HCT116 (cell line): Measurements from ENCODE around the gene SND1. TPM values are rescaled to one million over a fixed set of nuclear protein-coding genes. Genes with fewer than 3 reads are reported as not detected.

Experiments
- ATAC-seq: fragments of 200-7000 bp; cut with Tn5 transposase; 2 replicates; pipeline ENCODE4 v1.9.1; 2020; ENCODE audit warnings: mild to moderate bottlenecking, moderate library complexity
- BruUV-seq: library from RNA; stranded (reverse); fragments of 400-500 nt; replicated peaks from 2 replicates; lab custom pipeline; 2021; lab: Mats Ljungman, UMichigan
- CTCF ChIA-PET: fragments of 300-600 bp; sonication (Branson Sonifier 250); formaldehyde crosslinking; loops from one replicate; lab custom pipeline; 2021; ENCODE audit warnings: antibody characterized with exemption; lab: Charles Lee
- POLR2A ChIA-PET: fragments of 300-600, 350-600 bp; sonication (Branson Sonifier 250); formaldehyde crosslinking; loops from one replicate; lab custom pipeline; 2021; ENCODE audit warnings: antibody characterized with exemption; lab: Charles Lee
- RAD21 ChIA-PET, 2 experiments: fragments of 300-600 bp; sonication (Branson Sonifier 250); formaldehyde crosslinking; loops; one replicate each; lab custom pipeline; 2023; ENCODE audit warnings: low total read pairs in 2 of 2; ENCODE audit not compliant: uncharacterized antibody in 2 of 2, unreplicated experiment in 2 of 2, low non-redundant PET in 1 of 2; lab: Charles Lee
- DNase-seq: peaks from one replicate; pipeline ENCODE4 v3.0.0-alpha.2; 2010; ENCODE audit warnings: low read depth, low spot score
- H2AFZ ChIP-seq: fragments of 200-600 bp; shearing (Covaris generic), sonication (generic); 2 replicates; pipeline ENCODE4 v1.6.1; 2017; ENCODE audit warnings: low read depth, mixed run types, mixed read lengths, antibody characterized with exemption, low read length; ENCODE audit not compliant: poor library complexity, severe bottlenecking
- H3K27ac ChIP-seq: 2 replicates; pipeline ENCODE4 v1.5.1; 2012; ENCODE audit warnings: low read depth, low read length
- H3K27me3 ChIP-seq: fragments of 200-600 bp; sonication (generic); 2 replicates; pipeline ENCODE4 v1.6.1; 2016; ENCODE audit warnings: mixed run types, low read length, mixed read lengths; ENCODE audit not compliant: insufficient read depth
- H3K36me3 ChIP-seq, 2 experiments: fragments of 200-500 bp in 1 of 2; fragments of 200-600 bp in 1 of 2; sonication (Bioruptor generic) in 1 of 2; sonication (generic) in 1 of 2; 2 replicates each; pipeline versions ENCODE4 v1.5.1 to v1.6.1; 2014 to 2016; ENCODE audit warnings: low read length in 2 of 2, inconsistent platforms in 1 of 2, mixed read lengths in 1 of 2, mixed run types in 1 of 2; ENCODE audit not compliant: insufficient read depth in 2 of 2, control insufficient read depth in 1 of 2
- H3K4me1 ChIP-seq, 2 experiments: fragments of 200-600 bp in 1 of 2; sonication (generic) in 1 of 2; 2 replicates each; pipeline versions ENCODE4 v1.5.1 to v1.6.1; 2012 to 2017; ENCODE audit warnings: low read length in 2 of 2, inconsistent platforms in 1 of 2, mild to moderate bottlenecking in 1 of 2, mixed read lengths in 1 of 2, mixed run types in 1 of 2, moderate library complexity in 1 of 2; ENCODE audit not compliant: insufficient read depth in 2 of 2, control insufficient read depth in 1 of 2
- H3K4me2 ChIP-seq: fragments of 200-600 bp; sonication (generic); 2 replicates; pipeline ENCODE4 v1.6.1; 2017; ENCODE audit warnings: mixed run types, low read length, mixed read lengths
- H3K4me3 ChIP-seq, 2 experiments: fragments of 200-600 bp in 1 of 2; sonication (generic) in 1 of 2; replicated peaks in 1 of 2; 2 replicates each; pipeline ENCODE4 v1.5.1; 2011 to 2016; ENCODE audit warnings: low read length in 2 of 2, control low read depth in 1 of 2, low read depth in 1 of 2, mild to moderate bottlenecking in 1 of 2, mixed read lengths in 1 of 2, mixed run types in 1 of 2
- H3K79me2 ChIP-seq: fragments of 200-600 bp; sonication (generic); 2 replicates; pipeline ENCODE4 v1.6.1; 2017; ENCODE audit warnings: mild to moderate bottlenecking, mixed run types, low read length, moderate library complexity, mixed read lengths; ENCODE audit not compliant: insufficient read depth
- H3K9ac ChIP-seq: fragments of 200-600 bp; sonication (generic); 2 replicates; pipeline ENCODE4 v1.6.1; 2016; ENCODE audit warnings: low read length, mixed read lengths
- H3K9me2 ChIP-seq: fragments of 200-600 bp; sonication (generic), shearing (Covaris generic); 2 replicates; pipeline ENCODE4 v1.6.1; 2017; ENCODE audit warnings: mixed run types, mild to moderate bottlenecking, moderate library complexity; ENCODE audit not compliant: insufficient read depth
- H3K9me3 ChIP-seq, 2 experiments: fragments of 200-500 bp in 1 of 2; fragments of 200-600 bp in 1 of 2; sonication (Bioruptor generic) in 1 of 2; sonication (generic) in 1 of 2; 2 replicates each; pipeline ENCODE4 v1.6.1; 2014 to 2017; ENCODE audit warnings: low read length in 2 of 2, mixed read lengths in 2 of 2, inconsistent platforms in 1 of 2, low read depth in 1 of 2, mild to moderate bottlenecking in 1 of 2, mixed run types in 1 of 2, moderate library complexity in 1 of 2; ENCODE audit not compliant: control insufficient read depth in 1 of 2, insufficient read depth in 1 of 2
- H4K20me1 ChIP-seq: fragments of 200-600 bp; sonication (generic), shearing (Covaris generic); 2 replicates; pipeline ENCODE4 v1.6.1; 2017; ENCODE audit warnings: mixed run types, mild to moderate bottlenecking, moderate library complexity; ENCODE audit not compliant: insufficient read depth
- CBX3 ChIP-seq: IDR thresholded peaks from 2 replicates; pipeline ENCODE4 v1.6.1; 2012; ENCODE audit warnings: low read depth
- CEBPB ChIP-seq: IDR thresholded peaks from 2 replicates; pipeline ENCODE4 v1.6.1; 2012; ENCODE audit warnings: low read depth
- CTCF ChIP-seq, 3 experiments: fragments of 200-600 bp in 1 of 3; sonication (generic) in 1 of 3; IDR thresholded peaks in 2 of 3; conservative IDR thresholded peaks in 1 of 3; 2 replicates each; pipeline ENCODE4 v1.5.1; 2012 to 2017; ENCODE audit warnings: low read depth in 2 of 3, low read length in 2 of 3, antibody characterized with exemption in 1 of 3, borderline replicate concordance in 1 of 3, control low read depth in 1 of 3, mild to moderate bottlenecking in 1 of 3, mixed read lengths in 1 of 3, mixed run types in 1 of 3, moderate library complexity in 1 of 3; ENCODE audit not compliant: insufficient read depth in 1 of 3
- EGR1 ChIP-seq: IDR thresholded peaks from 2 replicates; pipeline ENCODE4 v1.6.1; 2012; ENCODE audit warnings: low read depth
- ELF1 ChIP-seq: IDR thresholded peaks from 2 replicates; pipeline ENCODE4 v1.6.1; 2012; ENCODE audit warnings: low read depth, borderline replicate concordance
- EZH2 ChIP-seq: fragments of 200-600 bp; sonication (generic); IDR thresholded peaks from 2 replicates; pipeline ENCODE4 v1.6.1; 2017; ENCODE audit warnings: antibody characterized with exemption, mixed run types
- EZH2phosphoT487 ChIP-seq: fragments of 200-600 bp; IDR thresholded peaks from 2 replicates; pipeline ENCODE4 v1.6.1; 2018; ENCODE audit warnings: antibody characterized with exemption, borderline replicate concordance
- FOSL1 ChIP-seq: IDR thresholded peaks from 2 replicates; pipeline ENCODE4 v1.6.1; 2012; ENCODE audit warnings: low read depth
- JUND ChIP-seq: IDR thresholded peaks from 2 replicates; pipeline ENCODE4 v1.6.1; 2012
- MAX ChIP-seq: IDR thresholded peaks from 2 replicates; pipeline ENCODE4 v1.6.1; 2012
- POLR2A ChIP-seq: IDR thresholded peaks from 2 replicates; pipeline ENCODE4 v1.7.0; 2011; ENCODE audit warnings: borderline replicate concordance; ENCODE audit not compliant: insufficient read depth, insufficient read length; ENCODE audit errors: extremely low read depth
- SIN3A ChIP-seq: IDR thresholded peaks from 2 replicates; pipeline ENCODE4 v1.6.1; 2012; ENCODE audit warnings: low read depth
- SP1 ChIP-seq: IDR thresholded peaks from 2 replicates; pipeline ENCODE4 v1.6.1; 2012; ENCODE audit warnings: low read depth
- SRF ChIP-seq: IDR thresholded peaks from 2 replicates; pipeline ENCODE4 v1.6.1; 2012; ENCODE audit warnings: low read depth
- TCF7L2 ChIP-seq: IDR thresholded peaks from 2 replicates; pipeline ENCODE4 v1.7.0; 2011; ENCODE audit warnings: borderline replicate concordance, inconsistent platforms; ENCODE audit not compliant: insufficient read depth, insufficient read length; ENCODE audit errors: extremely low read depth
- YY1 ChIP-seq: IDR thresholded peaks from 2 replicates; pipeline ENCODE4 v1.6.1; 2011; ENCODE audit warnings: low read length, low read depth, moderate library complexity, mild to moderate bottlenecking; ENCODE audit not compliant: insufficient replicate concordance; ENCODE audit errors: extremely low read depth
- ZBTB33 ChIP-seq: IDR thresholded peaks from 2 replicates; pipeline ENCODE4 v1.6.1; 2011; ENCODE audit warnings: mild to moderate bottlenecking, low read length, moderate library complexity; ENCODE audit not compliant: insufficient replicate concordance; ENCODE audit errors: extremely low read depth
- ZFX ChIP-seq: fragments of 450-650 bp; IDR thresholded peaks from 2 replicates; pipeline ENCODE4 v1.6.1; 2017
- ZNF274 ChIP-seq: fragments of 200-500 bp; sonication (Bioruptor generic); IDR thresholded peaks from 2 replicates; pipeline ENCODE4 v1.6.1; 2014; ENCODE audit warnings: mild to moderate bottlenecking, low read depth, low read length, inconsistent platforms
- intact Hi-C: fragments of 100-400 bp; cut with micrococcal nuclease; formaldehyde crosslinking; loops from 2 replicates; pipeline ENCODE4 v1.10.0; 2022
- total RNA-seq: library from RNA; stranded (reverse); gene quantifications from one replicate; pipeline ENCODE4 v1.2.1, GENCODE V29; 2021; ENCODE audit not compliant: unreplicated experiment
- TF ChIP-seq, protein P1 (sequence below): IDR thresholded peaks from 2 replicates; pipeline ENCODE4 v1.6.1; 2012

SND1 gene
- total RNA-seq, 1 experiment from 2014 or later, result 169 TPM

- no peak for TF ChIP-seq FOSL1
- no peak for TF ChIP-seq EGR1
- TF ChIP-seq EZH2phosphoT487, result no peak
- TF ChIP-seq ZFX, result no peak
- TF ChIP-seq SRF, result no peak
- no peak for TF ChIP-seq MAX
These were observed 100.8 kb downstream of the SND1 start (continued) for GRCh38 chr7:127752829-127753228.

- Histone ChIP-seq H3K27me3 (no peaks in the 10 kb centered on the region), H3K9ac (no peak overlapping the region), H3K27ac (no peak overlapping the region), H3K36me3 (no peaks in the 10 kb centered on the region), H3K4me1 (no peaks in the 10 kb centered on the region), H3K4me3 (no peak overlapping the region), H3K9me3 (no peaks in the 10 kb centered on the region)
- CTCF ChIA-PET, result no interaction called here
- RAD21 ChIA-PET, result no interaction called here
- DNase-seq (no peak), ATAC-seq (no peak)
- POLR2A ChIA-PET, result no interaction called here
- intact Hi-C loops, result no loop called here
- no peak for TF ChIP-seq ZNF274
- no peak for TF ChIP-seq CEBPB
- no peak for TF ChIP-seq MAX
- TF ChIP-seq JUND, result no peak
- TF ChIP-seq ZBTB33, result no peak
- no peak for TF ChIP-seq POLR2A
- no peak for TF ChIP-seq SIN3A
- no peak for TF ChIP-seq EGR1
- TF ChIP-seq EZH2phosphoT487, result no peak
- TF ChIP-seq SP1, result no peak
- TF ChIP-seq ZFX, result no peak
- no peak for TF ChIP-seq TCF7L2
- no peak for TF ChIP-seq ELF1
- TF ChIP-seq YY1, result no peak
- TF ChIP-seq CTCF (IDR thresholded peaks at IDR 0.05 in 2 of 3, conservative IDR thresholded peaks at IDR 0.05 in 1 of 3; ENCODE audit: borderline replicate concordance in 1 of 3, insufficient read depth in 1 of 3, low read depth in 2 of 3, low read length in 2 of 3), result no peak
- TF ChIP-seq CBX3, result no peak
- no peak for TF ChIP-seq EZH2
- TF ChIP-seq, protein P1, sequence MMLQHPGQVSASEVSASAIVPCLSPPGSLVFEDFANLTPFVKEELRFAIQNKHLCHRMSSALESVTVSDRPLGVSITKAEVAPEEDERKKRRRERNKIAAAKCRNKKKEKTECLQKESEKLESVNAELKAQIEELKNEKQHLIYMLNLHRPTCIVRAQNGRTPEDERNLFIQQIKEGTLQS, result no peak
- TF ChIP-seq SRF, result no peak
- TF ChIP-seq, all 23 proteins: peak for 0
- Histone ChIP-seq H2AFZ (no peak overlapping the region), H3K79me2 (peaks cover 98% of the 10 kb centered on the region), H3K4me2 (no peak overlapping the region), H4K20me1 (peaks cover 15% of the 10 kb centered on the region; the same call in 1 of the 2 replicates), H3K9me2 (no peaks in the 10 kb centered on the region)
- BruUV-seq, result no TSS peak
These were observed 102.5 kb downstream of the SND1 start for GRCh38 chr7:127754457-127754856.
